HFFc6 (cell line): ENCODE measurements around the gene AMH. TPM values are rescaled to one million over a fixed set of nuclear protein-coding genes. Genes with fewer than 3 reads are reported as not detected.
A peak's percentile ranks its signal among the peaks of the same experiment; 100 is the strongest.

Experiments used
- DNase-seq: peaks from one replicate; pipeline ENCODE4 v3.0.0-alpha.2; 2018
- H3K27ac Mint-ChIP-seq: 2 replicates; pipeline ENCODE4 v1.8.0; 2020; ENCODE audit warnings: mild to moderate bottlenecking, mixed read lengths
- H3K27me3 Mint-ChIP-seq: 2 replicates; pipeline ENCODE4 v1.8.0; 2021; ENCODE audit warnings: mild to moderate bottlenecking, moderate library complexity, mixed read lengths; ENCODE audit not compliant: insufficient read depth
- H3K36me3 Mint-ChIP-seq: 2 replicates; pipeline ENCODE4 v1.8.0; 2021; ENCODE audit warnings: low read depth, mixed read lengths
- H3K4me1 Mint-ChIP-seq: 2 replicates; pipeline ENCODE4 v1.8.0; 2020; ENCODE audit warnings: low read depth, mixed read lengths
- H3K4me3 Mint-ChIP-seq: 2 replicates; pipeline ENCODE4 v1.8.0; 2020; ENCODE audit warnings: mild to moderate bottlenecking, moderate library complexity, mixed read lengths
- H3K9me3 Mint-ChIP-seq: 2 replicates; pipeline ENCODE4 v1.8.0; 2020; ENCODE audit warnings: mild to moderate bottlenecking, mixed read lengths
- total RNA-seq, 6 experiments: library from RNA; stranded (reverse); fragmentation: NEBNext Ultra II Directional; extraction: Animal tissue kit (Norgen Biotek cat#: 25700); gene quantifications; 2 replicates in 1 of 6; 3 replicates in 5 of 6; pipeline ENCODE4 v1.2.3, GENCODE V29; 2021
- TF ChIP-seq, protein P1 (sequence below): fragments of 200-600 bp; sonication (generic); IDR thresholded peaks from 2 replicates; pipeline ENCODE4 v1.5.0; 2021; ENCODE audit warnings: antibody characterized with exemption, mild to moderate bottlenecking

AMH gene
- total RNA-seq, 6 experiments from 2014 or later: 0.98 to 2.3 (median 1.4) TPM

DNA sequence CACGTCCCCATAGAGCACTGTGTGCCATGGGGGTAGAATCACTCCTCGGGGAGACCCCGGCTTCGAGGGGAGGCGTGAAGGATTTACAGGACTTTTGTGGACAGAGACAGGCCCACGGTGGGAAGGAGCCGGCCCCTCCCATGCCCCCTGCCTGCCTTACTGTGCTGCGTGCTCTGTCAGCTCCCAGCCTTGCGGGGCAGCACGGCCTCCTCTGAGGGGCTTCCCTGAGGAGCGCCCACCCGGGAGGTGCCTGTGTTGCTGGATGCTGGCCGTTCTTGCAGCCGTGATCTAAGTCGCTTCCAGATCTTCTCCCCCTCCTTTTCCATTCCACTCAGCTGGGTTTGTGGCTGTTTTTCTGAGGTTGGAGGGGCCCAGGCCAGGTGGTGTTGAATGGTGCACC is 42.1 kb upstream of the AMH start:
- Mint-ChIP-seq H3K36me3 (peaks cover 11% of the 10 kb centered on the region), H3K9me3 (no peaks in the 10 kb centered on the region), H3K27ac (no peak overlapping the region), H3K4me3 (no peak overlapping the region), H3K27me3 (peaks cover 7% of the 10 kb centered on the region), H3K4me1 (peaks cover 27% of the 10 kb centered on the region)
- DNase-seq: no peak
- TF ChIP-seq, protein P1, sequence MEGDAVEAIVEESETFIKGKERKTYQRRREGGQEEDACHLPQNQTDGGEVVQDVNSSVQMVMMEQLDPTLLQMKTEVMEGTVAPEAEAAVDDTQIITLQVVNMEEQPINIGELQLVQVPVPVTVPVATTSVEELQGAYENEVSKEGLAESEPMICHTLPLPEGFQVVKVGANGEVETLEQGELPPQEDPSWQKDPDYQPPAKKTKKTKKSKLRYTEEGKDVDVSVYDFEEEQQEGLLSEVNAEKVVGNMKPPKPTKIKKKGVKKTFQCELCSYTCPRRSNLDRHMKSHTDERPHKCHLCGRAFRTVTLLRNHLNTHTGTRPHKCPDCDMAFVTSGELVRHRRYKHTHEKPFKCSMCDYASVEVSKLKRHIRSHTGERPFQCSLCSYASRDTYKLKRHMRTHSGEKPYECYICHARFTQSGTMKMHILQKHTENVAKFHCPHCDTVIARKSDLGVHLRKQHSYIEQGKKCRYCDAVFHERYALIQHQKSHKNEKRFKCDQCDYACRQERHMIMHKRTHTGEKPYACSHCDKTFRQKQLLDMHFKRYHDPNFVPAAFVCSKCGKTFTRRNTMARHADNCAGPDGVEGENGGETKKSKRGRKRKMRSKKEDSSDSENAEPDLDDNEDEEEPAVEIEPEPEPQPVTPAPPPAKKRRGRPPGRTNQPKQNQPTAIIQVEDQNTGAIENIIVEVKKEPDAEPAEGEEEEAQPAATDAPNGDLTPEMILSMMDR: no peak

DNA sequence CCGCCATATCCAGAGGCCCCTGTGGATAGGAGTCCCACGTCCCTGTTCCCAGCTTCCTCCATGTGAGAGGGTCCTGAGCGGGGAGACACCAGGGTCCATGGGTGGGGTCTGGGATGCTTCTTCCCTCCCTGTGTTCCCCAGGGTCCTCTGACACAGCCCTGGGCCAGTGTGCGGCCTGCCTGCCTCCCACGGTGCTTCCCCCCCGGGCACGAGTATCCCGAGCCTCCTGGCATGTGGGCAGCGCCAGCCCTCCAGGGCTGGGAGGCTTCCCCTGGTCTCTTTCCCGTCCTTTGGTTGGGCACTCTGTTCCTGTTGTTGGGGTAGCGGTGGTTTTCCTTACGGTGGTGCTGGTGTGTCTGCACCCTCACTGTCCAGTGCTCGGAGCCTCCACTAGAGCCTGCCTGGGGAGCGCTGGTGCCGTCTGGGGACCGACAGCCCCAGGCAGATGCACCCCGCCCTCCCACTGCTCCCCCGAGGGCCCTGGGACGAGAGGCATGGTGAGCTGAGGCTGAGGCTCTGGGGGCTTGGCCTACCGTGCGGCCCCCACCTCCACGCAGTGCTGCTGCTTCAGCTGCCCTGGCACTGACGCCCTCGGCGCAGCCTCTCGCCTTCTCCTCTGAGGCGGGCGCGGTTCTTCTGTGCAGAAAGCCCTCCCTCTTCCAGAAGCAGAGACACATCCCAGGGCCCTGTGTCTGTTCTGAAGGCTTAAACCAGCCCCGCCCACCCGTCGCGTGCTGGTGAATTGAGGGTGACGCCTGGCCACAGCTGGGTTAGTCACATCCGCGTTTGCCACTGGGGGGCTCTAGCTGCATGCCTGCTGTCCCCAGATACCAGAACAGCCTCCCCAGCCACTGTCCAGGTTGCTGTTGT is 40.9 kb upstream of the AMH start:
- H3K27ac Mint-ChIP-seq: peak overlapping the region; percentile 79
- peaks cover 13% of the 10 kb centered on the region for H3K36me3 Mint-ChIP-seq
- no peak overlapping the region for H3K4me3 Mint-ChIP-seq
- no peaks in the 10 kb centered on the region for H3K9me3 Mint-ChIP-seq
- DNase-seq: peak; percentile 80
- H3K27me3 Mint-ChIP-seq: peaks cover 2% of the 10 kb centered on the region
- peaks cover 27% of the 10 kb centered on the region for H3K4me1 Mint-ChIP-seq
- TF ChIP-seq, protein P1: peak; percentile 67

DNA sequence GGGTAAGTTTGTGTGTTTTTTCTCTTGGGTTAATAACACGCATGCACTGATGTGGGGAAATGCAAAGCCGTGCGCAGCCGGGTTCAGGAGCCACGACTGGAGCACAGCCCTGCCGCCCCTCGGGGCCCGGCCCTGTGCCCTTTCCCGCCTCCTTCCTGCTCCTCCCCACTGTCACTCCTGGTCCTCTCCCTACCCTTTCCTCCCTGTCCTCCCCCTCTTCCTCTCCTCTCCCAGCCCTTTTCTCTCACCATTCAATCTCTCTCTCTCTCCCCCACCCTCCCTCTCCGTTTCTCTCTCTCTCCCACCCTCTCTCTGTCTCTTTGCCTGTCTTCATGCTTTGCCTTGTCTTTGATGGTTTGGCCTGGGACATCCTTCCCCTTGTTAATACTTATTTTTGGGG is 40.1 kb upstream of the AMH start:
- peaks cover 18% of the 10 kb centered on the region for H3K36me3 Mint-ChIP-seq
- no peaks in the 10 kb centered on the region for H3K9me3 Mint-ChIP-seq
- H3K4me3 Mint-ChIP-seq: no peak overlapping the region
- H3K27ac Mint-ChIP-seq: peak overlapping the region; percentile 79
- DNase-seq: no peak
- peaks cover 2% of the 10 kb centered on the region for H3K27me3 Mint-ChIP-seq
- H3K4me1 Mint-ChIP-seq: peaks cover 27% of the 10 kb centered on the region
- TF ChIP-seq, protein P1: peak; percentile 23; the same call in 1 of the 2 replicates

DNA sequence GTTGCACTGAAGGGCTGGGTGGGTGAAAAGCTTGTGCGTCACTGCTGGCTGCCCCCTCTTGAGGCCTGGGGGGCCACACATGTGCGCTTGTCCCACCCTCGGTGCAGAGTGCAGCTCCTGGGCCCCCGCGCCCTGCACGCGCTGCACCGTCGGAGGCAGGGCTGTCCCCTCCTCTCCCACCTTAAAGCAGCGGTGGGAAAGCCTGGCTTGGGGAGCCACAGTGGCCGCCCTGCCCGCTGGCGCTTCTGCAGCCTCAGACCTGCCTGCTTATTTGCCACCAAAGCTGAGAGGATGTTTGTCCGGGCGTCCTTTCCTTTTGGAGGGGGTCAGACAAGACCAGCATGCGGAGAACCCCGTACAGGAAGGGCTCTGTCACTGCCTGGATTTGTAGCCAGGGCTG is 39.7 kb upstream of the AMH start:
- TF ChIP-seq, protein P1: no peak
- no peak for DNase-seq
- Mint-ChIP-seq H3K4me3 (no peak overlapping the region), H3K9me3 (no peaks in the 10 kb centered on the region), H3K36me3 (peaks cover 18% of the 10 kb centered on the region), H3K4me1 (peaks cover 23% of the 10 kb centered on the region), H3K27ac (peak overlapping the region; percentile 79; the same call in 1 of the 2 replicates), H3K27me3 (peaks cover 2% of the 10 kb centered on the region)

DNA sequence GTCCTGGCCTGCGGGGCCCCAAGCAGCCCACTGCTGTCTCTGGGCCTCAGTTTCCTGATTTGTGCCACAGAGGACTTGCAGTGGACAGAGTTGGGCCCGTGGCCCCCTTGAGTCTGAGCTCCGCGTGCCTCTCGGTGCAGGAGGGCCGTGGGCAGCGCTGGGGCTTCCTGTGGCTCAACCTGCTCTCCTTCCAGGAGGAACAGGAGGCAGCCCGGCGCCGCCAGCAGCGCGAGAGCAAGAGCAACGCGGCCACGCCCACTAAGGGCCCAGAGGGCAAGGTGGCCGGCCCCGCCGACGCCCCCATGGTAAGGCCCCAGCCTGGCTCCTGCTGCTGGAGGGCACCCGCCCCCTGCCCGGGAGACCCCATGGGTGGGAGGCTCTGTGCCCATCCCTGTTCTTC is 38.9 kb upstream of the AMH start:
- no peak for DNase-seq
- H3K27me3 Mint-ChIP-seq: peaks cover 2% of the 10 kb centered on the region
- no peak overlapping the region for H3K4me3 Mint-ChIP-seq
- TF ChIP-seq, protein P1: no peak
- peaks cover 18% of the 10 kb centered on the region for H3K4me1 Mint-ChIP-seq
- peaks cover 16% of the 10 kb centered on the region for H3K36me3 Mint-ChIP-seq
- H3K27ac Mint-ChIP-seq: peak overlapping the region; percentile 38; the same call in 1 of the 2 replicates
- H3K9me3 Mint-ChIP-seq: no peaks in the 10 kb centered on the region
